HepG2 (cell line): ENCODE measurements around the gene ABCC3. TPM values are rescaled to one million over a fixed set of nuclear protein-coding genes. Genes with fewer than 3 reads are reported as not detected.
A peak's percentile ranks its signal among the peaks of the same experiment; 100 is the strongest.

Source experiments
- AGO1 ChIP-seq: fragments of 200-400 bp; formaldehyde crosslinking; IDR thresholded peaks from 2 replicates; pipeline ENCODE4 v1.6.1; 2017; ENCODE audit warnings: mild to moderate bottlenecking, low read depth, low read length, moderate library complexity; ENCODE audit not compliant: poor library complexity, severe bottlenecking
- BCL6 ChIP-seq: IDR thresholded peaks from 2 replicates; pipeline ENCODE4 v1.6.1; 2016; ENCODE audit warnings: missing genetic modification reagents, missing compliant biosample characterization
- FOXP1 ChIP-seq, 2 experiments: fragments of 450-650 bp in 1 of 2; IDR thresholded peaks; 2 replicates each; pipeline ENCODE4 v1.6.1; 2017 to 2018; ENCODE audit warnings: antibody characterized with exemption in 1 of 2
- HDAC1 ChIP-seq: sonication (generic); formaldehyde crosslinking; IDR thresholded peaks from 2 replicates; pipeline ENCODE4 v1.5.1; 2020; ENCODE audit warnings: mild to moderate bottlenecking, missing genetic modification reagents
- MIXL1 ChIP-seq: IDR thresholded peaks from 2 replicates; pipeline ENCODE4 v1.6.1; 2016
- MLX ChIP-seq: IDR thresholded peaks from 2 replicates; pipeline ENCODE4 v1.6.1; 2016
- MXD4 ChIP-seq: IDR thresholded peaks from 2 replicates; pipeline ENCODE4 v1.6.1; 2016; ENCODE audit warnings: mild to moderate bottlenecking, missing biosample characterization, missing genetic modification reagents
- PCBP2 ChIP-seq: fragments of 200-400 bp; formaldehyde crosslinking; optimal IDR thresholded peaks from 2 replicates; pipeline ENCODE3; 2018; ENCODE audit warnings: low read length, low read depth; ENCODE audit not compliant: poor library complexity, severe bottlenecking
- SP4 ChIP-seq: sonication (generic); formaldehyde crosslinking; IDR thresholded peaks from 2 replicates; pipeline ENCODE4 v1.8.1; 2023; ENCODE audit warnings: mild to moderate bottlenecking, missing genetic modification reagents
- ZHX2 ChIP-seq, 2 experiments: sonication (generic) in 1 of 2; formaldehyde crosslinking in 1 of 2; IDR thresholded peaks; 2 replicates each; pipeline versions ENCODE4 v1.6.1 to v1.9.0; 2014 to 2022; ENCODE audit warnings: antibody characterized with exemption in 1 of 2, borderline replicate concordance in 1 of 2, inconsistent platforms in 1 of 2, low read depth in 1 of 2, missing genetic modification reagents in 1 of 2
- ZKSCAN8 ChIP-seq: IDR thresholded peaks from 2 replicates; pipeline ENCODE4 v1.6.1; 2016; ENCODE audit warnings: borderline replicate concordance, missing genetic modification reagents, missing compliant biosample characterization
- ZNF839 ChIP-seq: sonication (generic); formaldehyde crosslinking; IDR thresholded peaks from 2 replicates; pipeline ENCODE4 v1.4.0; 2020; ENCODE audit warnings: missing genetic modification reagents, mild to moderate bottlenecking, borderline replicate concordance
- ZSCAN20 ChIP-seq: sonication (generic); formaldehyde crosslinking; IDR thresholded peaks from 2 replicates; pipeline ENCODE4 v1.4.0; 2020; ENCODE audit warnings: missing genetic modification reagents, mild to moderate bottlenecking, borderline replicate concordance
- polyA plus RNA-seq, 8 experiments: library from polyadenylated mRNA; depleted of rRNA in 3 of 8; stranded (reverse) in 7 of 8; unstranded in 1 of 8; fragments of >200 nt; fragmentation: Illumina TruSeq in 4 of 8; extraction: Trizol in 4 of 8; gene quantifications; 2 replicates each; pipeline versions ENCODE4 v1.2.1 to v1.2.3, GENCODE V29; 2011 to 2016; ENCODE audit warnings: low read depth in 4 of 8, missing spikeins in 1 of 8, mixed read lengths in 1 of 8; ENCODE audit not compliant: insufficient read depth in 1 of 8
- total RNA-seq, 5 experiments: library from RNA; depleted of rRNA; stranded (reverse); fragments of >200 nt; fragmentation: Illumina TruSeq; extraction: Trizol; gene quantifications; 2 replicates each; pipeline ENCODE4 v1.2.3, GENCODE V29; 2016; ENCODE audit warnings: low read depth in 1 of 5
- TF ChIP-seq, protein P1 (sequence below): sonication (generic); formaldehyde crosslinking; IDR thresholded peaks from 2 replicates; pipeline ENCODE4 v1.5.0; 2020; ENCODE audit warnings: mild to moderate bottlenecking, missing genetic modification reagents
- TF ChIP-seq, protein P2 (sequence below): IDR thresholded peaks from 2 replicates; pipeline ENCODE4 v1.6.1; 2012; ENCODE audit warnings: low read depth, low read length, improper control_type of control experiment
- TF ChIP-seq, protein P3 (sequence below): sonication (generic); formaldehyde crosslinking; IDR thresholded peaks from 2 replicates; pipeline ENCODE4 v1.4.0; 2020; ENCODE audit warnings: missing genetic modification reagents; ENCODE audit errors: not compliant biosample characterization

Gene ABCC3
- total and polyA plus RNA-seq, 2 of the 13 experiments (the other 11 are each of a cell fraction or from before 2014, with no cell fraction given) = 25.2 to 50.7 TPM

GRCh38 chr17:50627782-50628601, 6.7 kb upstream of the ABCC3 start (continued):
- no peak; the same call in 1 of the 2 replicates for TF ChIP-seq ZKSCAN8
- no peak for TF ChIP-seq MIXL1 (CRISPR knock-in tag)
- TF ChIP-seq SP4 (CRISPR knock-in tag) = peak; percentile 80; the same call in 1 of the 2 replicates
- TF ChIP-seq HDAC1 (CRISPR knock-in tag) = peak; percentile 85
- TF ChIP-seq, protein P1, sequence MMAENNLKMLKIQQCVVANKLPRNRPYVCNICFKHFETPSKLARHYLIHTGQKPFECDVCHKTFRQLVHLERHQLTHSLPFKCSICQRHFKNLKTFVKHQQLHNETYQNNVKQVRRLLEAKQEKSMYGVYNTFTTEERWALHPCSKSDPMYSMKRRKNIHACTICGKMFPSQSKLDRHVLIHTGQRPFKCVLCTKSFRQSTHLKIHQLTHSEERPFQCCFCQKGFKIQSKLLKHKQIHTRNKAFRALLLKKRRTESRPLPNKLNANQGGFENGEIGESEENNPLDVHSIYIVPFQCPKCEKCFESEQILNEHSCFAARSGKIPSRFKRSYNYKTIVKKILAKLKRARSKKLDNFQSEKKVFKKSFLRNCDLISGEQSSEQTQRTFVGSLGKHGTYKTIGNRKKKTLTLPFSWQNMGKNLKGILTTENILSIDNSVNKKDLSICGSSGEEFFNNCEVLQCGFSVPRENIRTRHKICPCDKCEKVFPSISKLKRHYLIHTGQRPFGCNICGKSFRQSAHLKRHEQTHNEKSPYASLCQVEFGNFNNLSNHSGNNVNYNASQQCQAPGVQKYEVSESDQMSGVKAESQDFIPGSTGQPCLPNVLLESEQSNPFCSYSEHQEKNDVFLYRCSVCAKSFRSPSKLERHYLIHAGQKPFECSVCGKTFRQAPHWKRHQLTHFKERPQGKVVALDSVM (CRISPR knock-in tag) = no peak
- TF ChIP-seq, protein P2, sequence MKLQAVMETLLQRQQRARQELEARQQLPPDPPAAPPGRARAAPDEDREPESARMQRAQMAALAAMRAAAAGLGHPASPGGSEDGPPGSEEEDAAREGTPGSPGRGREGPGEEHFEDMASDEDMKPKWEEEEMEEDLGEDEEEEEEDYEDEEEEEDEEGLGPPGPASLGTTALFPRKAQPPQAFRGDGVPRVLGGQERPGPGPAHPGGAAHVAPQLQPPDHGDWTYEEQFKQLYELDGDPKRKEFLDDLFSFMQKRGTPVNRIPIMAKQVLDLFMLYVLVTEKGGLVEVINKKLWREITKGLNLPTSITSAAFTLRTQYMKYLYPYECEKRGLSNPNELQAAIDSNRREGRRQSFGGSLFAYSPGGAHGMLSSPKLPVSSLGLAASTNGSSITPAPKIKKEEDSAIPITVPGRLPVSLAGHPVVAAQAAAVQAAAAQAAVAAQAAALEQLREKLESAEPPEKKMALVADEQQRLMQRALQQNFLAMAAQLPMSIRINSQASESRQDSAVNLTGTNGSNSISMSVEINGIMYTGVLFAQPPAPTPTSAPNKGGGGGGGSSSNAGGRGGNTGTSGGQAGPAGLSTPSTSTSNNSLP = no peak
- TF ChIP-seq MXD4 = no peak
- no peak; the same call in 1 of the 2 replicates for TF ChIP-seq BCL6
- peak; percentile 62; the same call in 1 of the 2 replicates for TF ChIP-seq ZHX2 (IDR thresholded peaks at IDR 0.05; ENCODE audit: low read depth)
- TF ChIP-seq ZHX2 (CRISPR knock-in tag; IDR thresholded peaks at IDR 0.05; ENCODE audit: borderline replicate concordance) = no peak
- no peak for TF ChIP-seq FOXP1 (IDR thresholded peaks at IDR 0.05)
- TF ChIP-seq FOXP1 (CRISPR knock-in tag; IDR thresholded peaks at IDR 0.05) = peak; percentile 77; the same call in 1 of the 2 replicates
- peak; percentile 13 for TF ChIP-seq PCBP2
- TF ChIP-seq, protein P3, sequence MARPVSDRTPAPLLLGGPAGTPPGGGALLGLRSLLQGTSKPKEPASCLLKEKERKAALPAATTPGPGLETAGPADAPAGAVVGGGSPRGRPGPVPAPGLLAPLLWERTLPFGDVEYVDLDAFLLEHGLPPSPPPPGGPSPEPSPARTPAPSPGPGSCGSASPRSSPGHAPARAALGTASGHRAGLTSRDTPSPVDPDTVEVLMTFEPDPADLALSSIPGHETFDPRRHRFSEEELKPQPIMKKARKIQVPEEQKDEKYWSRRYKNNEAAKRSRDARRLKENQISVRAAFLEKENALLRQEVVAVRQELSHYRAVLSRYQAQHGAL (CRISPR knock-in tag) = no peak
- no peak for TF ChIP-seq AGO1
- TF ChIP-seq ZSCAN20 (CRISPR knock-in tag) = no peak
- peak; percentile 58; the same call in 1 of the 2 replicates for TF ChIP-seq MLX (CRISPR knock-in tag)
- TF ChIP-seq ZNF839 = no peak
